HUES64 (cell line): ENCODE results near the gene GGTA1.

ENCODE experiments used
- H3K27ac ChIP-seq: 2 replicates; pipeline ENCODE4 v1.7.0; 2013; ENCODE audit warnings: low read depth, low read length, inconsistent platforms
- H3K27me3 ChIP-seq: 2 replicates; pipeline ENCODE4 v1.6.1; 2013; ENCODE audit warnings: mild to moderate bottlenecking, low read length; ENCODE audit not compliant: insufficient read depth
- H3K36me3 ChIP-seq: 2 replicates; pipeline ENCODE4 v1.6.1; 2013; ENCODE audit warnings: mild to moderate bottlenecking, low read length; ENCODE audit not compliant: insufficient read depth
- H3K4me1 ChIP-seq: 2 replicates; pipeline ENCODE4 v1.6.1; 2013; ENCODE audit warnings: mild to moderate bottlenecking, low read length, moderate library complexity; ENCODE audit not compliant: insufficient read depth
- H3K4me3 ChIP-seq: 2 replicates; pipeline ENCODE4 v1.5.1; 2013; ENCODE audit warnings: mild to moderate bottlenecking, low read length, moderate library complexity
- H3K9ac ChIP-seq: 2 replicates; pipeline ENCODE4 v1.6.1; 2013; ENCODE audit warnings: mild to moderate bottlenecking, low read depth, low read length
- H3K9me3 ChIP-seq: 2 replicates; pipeline ENCODE4 v1.6.1; 2013; ENCODE audit warnings: low read depth, low read length; ENCODE audit not compliant: insufficient read depth
- WGBS: fragments of 150-250, 120-280 bp; methylation state at CpG from one replicate; pipeline ENCODE4 v1.1.7; 2013; ENCODE audit warnings: missing lambda C conversion rate; 5-methylcytosine and 5-hydroxymethylcytosine counted together

The GGTA1 gene

DNA sequence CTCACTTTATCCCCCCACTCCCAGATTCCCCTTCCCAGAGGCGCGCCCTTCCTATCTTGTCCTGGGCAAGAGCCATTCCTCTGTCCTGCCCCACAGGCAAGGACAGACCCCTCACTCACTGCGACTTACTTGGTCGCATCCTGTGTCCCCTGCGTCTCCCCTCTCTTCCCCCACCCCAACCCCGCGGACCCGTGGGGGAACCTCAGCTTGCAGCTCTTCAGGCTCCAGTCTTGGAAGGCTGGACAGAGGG is 542 bp downstream of the GGTA1 start:
- H3K9me3 ChIP-seq = peaks cover 3% of the 10 kb centered on the region; the same call in 1 of the 2 replicates
- H3K4me1 ChIP-seq = peaks cover 4% of the 10 kb centered on the region; the same call in 1 of the 2 replicates
- H3K4me3 ChIP-seq = peak overlapping the region; percentile 52
- H3K27ac ChIP-seq = no peak overlapping the region
- 3% methylated on average over 8 of the region's 8 CpGs for WGBS
- H3K9ac ChIP-seq = peak overlapping the region; percentile 34; the same call in 1 of the 2 replicates
- H3K27me3 ChIP-seq = peaks cover 59% of the 10 kb centered on the region
- no peaks in the 10 kb centered on the region for H3K36me3 ChIP-seq

DNA sequence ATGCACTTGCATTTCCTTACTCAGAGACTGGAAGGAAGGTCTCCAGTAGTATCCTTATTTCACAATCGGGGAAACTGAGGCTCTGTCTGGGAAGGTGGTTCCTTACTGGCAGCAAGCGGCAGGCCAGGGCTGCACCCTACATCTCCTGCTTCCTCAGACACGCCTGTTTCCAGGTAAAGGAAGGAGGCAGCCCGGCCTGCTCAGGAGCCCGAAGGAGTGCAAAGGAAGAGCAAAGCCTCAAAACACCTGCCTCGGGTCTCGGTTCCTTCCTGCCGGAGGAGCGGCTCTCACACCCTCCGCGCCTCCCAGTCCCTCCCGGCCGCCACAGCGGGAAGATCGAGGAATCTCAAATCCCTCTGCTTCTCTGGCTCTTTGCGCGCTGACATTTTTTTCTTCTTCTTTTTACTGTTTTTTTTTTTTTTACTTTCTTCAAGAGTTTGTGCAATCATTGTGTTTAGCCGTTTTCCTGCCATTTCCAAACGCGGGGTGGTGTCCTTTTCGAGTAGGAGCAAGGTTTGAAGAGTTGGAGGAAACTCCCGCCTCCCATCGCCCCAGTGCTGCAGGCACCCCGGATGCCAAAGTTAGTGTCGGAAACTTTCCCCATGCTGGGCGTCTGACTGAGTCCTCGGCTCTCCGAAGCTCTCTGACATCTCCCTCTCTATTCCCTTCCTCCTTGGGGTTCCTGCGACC is 1.0 kb downstream of the GGTA1 start:
- Histone ChIP-seq H3K4me3 (peak overlapping the region; percentile 52), H3K9me3 (peaks cover 3% of the 10 kb centered on the region; the same call in 1 of the 2 replicates), H3K36me3 (no peaks in the 10 kb centered on the region), H3K9ac (no peak overlapping the region), H3K27ac (no peak overlapping the region), H3K4me1 (peaks cover 4% of the 10 kb centered on the region; the same call in 1 of the 2 replicates), H3K27me3 (peaks cover 59% of the 10 kb centered on the region)
- WGBS = 5% methylated on average over 29 of the region's 29 CpGs

DNA sequence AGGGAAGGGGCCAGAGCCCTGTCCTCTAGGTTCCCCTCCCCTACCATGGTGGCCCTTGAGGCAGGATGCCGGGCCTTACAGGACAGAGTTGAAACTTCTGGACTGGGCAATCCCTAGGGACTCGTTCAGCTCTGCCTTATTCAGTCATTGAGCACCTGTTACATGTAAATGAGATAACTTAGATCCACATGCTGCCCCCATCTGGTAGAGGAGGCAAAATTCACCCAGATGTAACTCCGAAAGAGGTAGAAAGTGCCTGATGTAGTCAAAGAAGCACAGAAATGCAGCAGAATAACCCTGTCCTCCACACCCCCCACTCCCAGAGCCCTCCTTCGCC is 1.5 kb downstream of the GGTA1 start:
- Histone ChIP-seq H3K9me3 (peaks cover 3% of the 10 kb centered on the region; the same call in 1 of the 2 replicates), H3K27me3 (peaks cover 55% of the 10 kb centered on the region), H3K4me3 (peak overlapping the region; percentile 52), H3K9ac (no peak overlapping the region), H3K4me1 (peaks cover 4% of the 10 kb centered on the region; the same call in 1 of the 2 replicates), H3K27ac (no peak overlapping the region), H3K36me3 (no peaks in the 10 kb centered on the region)
- WGBS = 0% methylated on average over 4 of the region's 4 CpGs

DNA sequence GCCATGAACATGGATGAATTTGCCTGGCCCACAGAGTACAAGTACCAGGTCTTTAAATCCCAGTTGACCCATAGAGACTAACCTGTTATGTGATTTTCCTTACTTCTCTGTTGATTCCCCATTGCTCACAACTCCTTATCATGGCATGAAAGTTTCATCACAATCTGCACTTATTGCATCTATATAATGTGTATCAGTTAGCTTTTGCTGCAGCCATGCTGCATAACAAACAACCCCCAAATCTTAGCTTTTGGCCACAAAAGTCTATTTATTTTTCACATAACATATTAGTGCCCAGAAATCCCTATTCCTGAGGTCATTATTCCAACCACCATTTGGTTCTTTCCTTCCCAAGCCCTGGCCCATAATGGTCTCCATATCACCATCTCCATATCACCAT is 3.7 kb downstream of the GGTA1 start:
- Histone ChIP-seq H3K27me3 (peaks cover 41% of the 10 kb centered on the region), H3K4me3 (no peak overlapping the region), H3K27ac (no peak overlapping the region), H3K9me3 (peaks cover 3% of the 10 kb centered on the region; the same call in 1 of the 2 replicates), H3K9ac (no peak overlapping the region), H3K4me1 (peaks cover 4% of the 10 kb centered on the region; the same call in 1 of the 2 replicates), H3K36me3 (no peaks in the 10 kb centered on the region)

DNA sequence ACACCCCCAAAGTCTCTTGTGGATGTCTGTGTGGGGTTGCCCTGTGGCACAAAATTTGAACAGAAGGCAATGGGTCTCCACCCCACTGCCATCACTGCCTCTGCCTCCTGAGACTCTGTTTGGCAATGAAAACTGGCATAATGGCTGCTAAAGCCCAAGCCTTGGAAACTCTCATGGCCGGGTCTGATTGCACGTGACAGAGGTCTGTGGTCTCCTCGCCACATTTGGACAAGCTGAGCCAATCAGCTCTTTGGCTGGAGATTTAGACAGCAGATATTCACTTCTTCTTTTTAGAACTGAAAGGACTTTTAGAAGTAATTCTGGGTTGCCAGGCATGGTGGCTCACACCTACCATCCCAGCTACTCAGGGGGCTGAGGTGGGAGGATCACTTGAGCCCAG is 5.5 kb downstream of the GGTA1 start:
- H3K27ac ChIP-seq = no peak overlapping the region
- no peak overlapping the region for H3K9ac ChIP-seq
- H3K4me1 ChIP-seq = peaks cover 4% of the 10 kb centered on the region; the same call in 1 of the 2 replicates
- peaks cover 3% of the 10 kb centered on the region; the same call in 1 of the 2 replicates for H3K9me3 ChIP-seq
- peaks cover 23% of the 10 kb centered on the region for H3K27me3 ChIP-seq
- 94% methylated on average over 3 of the region's 3 CpGs for WGBS
- no peaks in the 10 kb centered on the region for H3K36me3 ChIP-seq
- no peak overlapping the region for H3K4me3 ChIP-seq

GRCh38 chr9:121491111-121491510 is 8.5 kb downstream of the GGTA1 start:
- Histone ChIP-seq H3K4me1 (no peaks in the 10 kb centered on the region), H3K36me3 (no peaks in the 10 kb centered on the region), H3K27ac (no peak overlapping the region), H3K9ac (no peak overlapping the region), H3K9me3 (peaks cover 2% of the 10 kb centered on the region; the same call in 1 of the 2 replicates), H3K4me3 (no peak overlapping the region), H3K27me3 (no peaks in the 10 kb centered on the region)
- 90% methylated on average over 5 of the region's 5 CpGs for WGBS

GRCh38 chr9:121489344-121489743 is 10.3 kb downstream of the GGTA1 start:
- Histone ChIP-seq H3K9ac (no peak overlapping the region), H3K27ac (no peak overlapping the region), H3K9me3 (no peaks in the 10 kb centered on the region), H3K36me3 (no peaks in the 10 kb centered on the region), H3K27me3 (no peaks in the 10 kb centered on the region), H3K4me3 (no peak overlapping the region), H3K4me1 (no peaks in the 10 kb centered on the region)
- 90% methylated on average over 2 of the region's 2 CpGs for WGBS

- no peak overlapping the region for H3K4me3 ChIP-seq
- peaks cover 5% of the 10 kb centered on the region; the same call in 1 of the 2 replicates for H3K4me1 ChIP-seq
- H3K9ac ChIP-seq = no peak overlapping the region
- H3K36me3 ChIP-seq = no peaks in the 10 kb centered on the region
- H3K9me3 ChIP-seq = no peaks in the 10 kb centered on the region
- WGBS = 95% methylated on average over 4 of the region's 4 CpGs
- no peak overlapping the region for H3K27ac ChIP-seq
- no peaks in the 10 kb centered on the region for H3K27me3 ChIP-seq
Observed at GRCh38 chr9:121486043-121486442, 13.6 kb downstream of the GGTA1 start.

GRCh38 chr9:121485623-121486022 is 14.0 kb downstream of the GGTA1 start:
- Histone ChIP-seq H3K4me1 (peaks cover 5% of the 10 kb centered on the region; the same call in 1 of the 2 replicates), H3K4me3 (no peak overlapping the region), H3K27ac (no peak overlapping the region), H3K36me3 (no peaks in the 10 kb centered on the region), H3K9me3 (no peaks in the 10 kb centered on the region), H3K9ac (no peak overlapping the region), H3K27me3 (no peaks in the 10 kb centered on the region)
- WGBS = 93% methylated on average over 4 of the region's 4 CpGs

DNA sequence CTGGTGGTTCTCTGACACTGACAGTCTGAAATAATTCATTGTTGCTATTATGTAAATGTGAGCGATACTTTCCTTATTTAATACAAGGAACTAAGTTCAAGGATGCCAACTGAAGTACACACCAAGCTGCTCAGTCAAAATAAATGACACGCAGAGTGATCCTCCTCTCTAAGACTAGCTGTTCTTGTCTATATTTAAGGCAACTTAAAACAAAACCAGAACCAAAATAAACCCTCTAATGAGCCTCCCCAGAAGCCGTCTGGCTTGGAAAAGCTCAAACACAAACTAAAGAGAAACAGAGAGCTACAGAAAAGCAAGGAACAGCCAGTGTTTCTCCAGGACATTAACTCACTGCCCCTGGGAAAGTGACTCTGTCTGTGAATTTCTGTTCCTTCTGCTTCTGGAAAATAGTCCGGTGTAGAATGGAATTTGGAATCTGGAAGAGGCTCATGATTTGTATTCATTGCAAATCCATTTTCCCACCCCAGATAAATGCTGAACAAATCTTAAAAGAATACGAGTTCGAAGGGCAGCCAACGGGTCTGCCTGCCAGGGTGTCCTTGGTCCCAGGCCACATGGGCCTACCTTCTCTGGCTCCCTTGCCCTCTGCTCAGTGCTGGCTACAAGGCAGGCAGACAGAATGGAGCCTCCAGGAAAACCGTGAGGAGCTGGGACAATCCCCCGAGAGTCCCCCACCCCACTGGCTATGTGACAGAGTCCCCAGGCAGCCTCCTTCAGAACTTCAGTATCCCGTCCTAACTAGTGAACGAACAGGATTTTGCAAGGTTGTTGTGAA is 14.8 kb downstream of the GGTA1 start:
- Histone ChIP-seq H3K4me3 (no peak overlapping the region), H3K4me1 (peaks cover 5% of the 10 kb centered on the region; the same call in 1 of the 2 replicates), H3K27ac (no peak overlapping the region), H3K9me3 (no peaks in the 10 kb centered on the region), H3K9ac (no peak overlapping the region), H3K36me3 (no peaks in the 10 kb centered on the region), H3K27me3 (no peaks in the 10 kb centered on the region)
- WGBS = 92% methylated on average over 11 of the region's 11 CpGs

- H3K27ac ChIP-seq = no peak overlapping the region
- H3K4me1 ChIP-seq = peaks cover 7% of the 10 kb centered on the region; the same call in 1 of the 2 replicates
- H3K36me3 ChIP-seq = no peaks in the 10 kb centered on the region
- H3K9ac ChIP-seq = no peak overlapping the region
- H3K4me3 ChIP-seq = no peak overlapping the region
- no peaks in the 10 kb centered on the region for H3K9me3 ChIP-seq
- no peaks in the 10 kb centered on the region for H3K27me3 ChIP-seq
- WGBS = 88% methylated on average over 7 of the region's 7 CpGs
Observed at GRCh38 chr9:121483473-121484031, 16.1 kb downstream of the GGTA1 start.
